Measurements from ENCODE around the gene TMEM108. TPM values are rescaled to one million over a fixed set of nuclear protein-coding genes. Genes with fewer than 3 reads are reported as not detected.

Gene TMEM108
- polyA plus RNA-seq, 1 donor (not counting 4 experiments of a cell fraction or from before 2014, with no cell fraction given): not detected

DNA sequence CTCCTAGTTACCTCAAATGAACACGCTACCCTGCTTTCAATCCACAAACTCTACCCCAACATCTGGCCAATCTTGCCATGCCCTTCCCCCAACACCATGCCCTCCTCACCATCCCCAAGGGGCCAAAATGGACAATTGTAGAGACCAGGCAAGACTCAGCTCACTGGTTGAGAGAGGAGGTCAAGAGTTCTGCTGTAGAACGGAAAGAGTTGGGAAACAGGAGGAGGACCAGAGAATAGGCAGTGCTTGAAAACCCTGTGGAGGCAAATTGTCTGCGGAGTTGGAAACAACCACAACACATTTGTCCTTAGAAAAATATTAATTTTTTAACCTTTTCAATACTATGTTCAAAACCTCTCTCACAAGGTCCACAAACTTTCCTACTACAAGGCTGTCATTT, 232.9 kb downstream of the TMEM108 start:
- DNase-seq (ENCODE audit: low read depth, low spot score) (no peak), FAIRE-seq (no peak)
- Histone ChIP-seq H3K79me2 (ENCODE audit: control insufficient read depth, insufficient read depth, low read length) (no peaks in the 10 kb centered on the region), H3K9me1 (ENCODE audit: control insufficient read depth, extremely low read depth, insufficient read depth, low read length) (no peaks in the 10 kb centered on the region), H3K4me2 (ENCODE audit: control insufficient read depth, extremely low read depth, insufficient read depth, low read depth, low read length) (no peak overlapping the region), H3K36me3 (ENCODE audit: control insufficient read depth in 2 of 2, extremely low read depth in 1 of 2, insufficient read depth in 2 of 2, low read length in 2 of 2) (no peaks in the 10 kb centered on the region), H3K27me3 (ENCODE audit: control insufficient read depth, extremely low read depth, insufficient read depth, low read length) (no peaks in the 10 kb centered on the region), H3K27ac (ENCODE audit: control insufficient read depth, insufficient read depth, low read length) (no peak overlapping the region), H3K4me3 (ENCODE audit: control insufficient read depth in 2 of 3, extremely low read depth in 1 of 3, insufficient read depth in 2 of 3, low read depth in 1 of 3, low read length in 3 of 3) (no peak overlapping the region), H2AFZ (ENCODE audit: control insufficient read depth, low read length) (no peak overlapping the region), H3K9me3 (ENCODE audit: control insufficient read depth, low read depth, low read length) (no peaks in the 10 kb centered on the region), H3K9ac (ENCODE audit: control insufficient read depth, extremely low read depth, insufficient read depth, low read length) (no peak overlapping the region), H4K20me1 (ENCODE audit: control insufficient read depth, extremely low read depth, insufficient read depth, low read length) (no peaks in the 10 kb centered on the region), H3K4me1 (ENCODE audit: control insufficient read depth, extremely low read depth, insufficient read depth, low read length) (no peaks in the 10 kb centered on the region)
- dilution Hi-C loops (cut with MboI; ENCODE audit: extremely low pct_ligation_motif_present, low sequenced_read_pairs): no loop called here
- TF ChIP-seq EZH2 (IDR thresholded peaks at IDR 0.05; ENCODE audit: low read length): no peak
- TF ChIP-seq, protein P1, sequence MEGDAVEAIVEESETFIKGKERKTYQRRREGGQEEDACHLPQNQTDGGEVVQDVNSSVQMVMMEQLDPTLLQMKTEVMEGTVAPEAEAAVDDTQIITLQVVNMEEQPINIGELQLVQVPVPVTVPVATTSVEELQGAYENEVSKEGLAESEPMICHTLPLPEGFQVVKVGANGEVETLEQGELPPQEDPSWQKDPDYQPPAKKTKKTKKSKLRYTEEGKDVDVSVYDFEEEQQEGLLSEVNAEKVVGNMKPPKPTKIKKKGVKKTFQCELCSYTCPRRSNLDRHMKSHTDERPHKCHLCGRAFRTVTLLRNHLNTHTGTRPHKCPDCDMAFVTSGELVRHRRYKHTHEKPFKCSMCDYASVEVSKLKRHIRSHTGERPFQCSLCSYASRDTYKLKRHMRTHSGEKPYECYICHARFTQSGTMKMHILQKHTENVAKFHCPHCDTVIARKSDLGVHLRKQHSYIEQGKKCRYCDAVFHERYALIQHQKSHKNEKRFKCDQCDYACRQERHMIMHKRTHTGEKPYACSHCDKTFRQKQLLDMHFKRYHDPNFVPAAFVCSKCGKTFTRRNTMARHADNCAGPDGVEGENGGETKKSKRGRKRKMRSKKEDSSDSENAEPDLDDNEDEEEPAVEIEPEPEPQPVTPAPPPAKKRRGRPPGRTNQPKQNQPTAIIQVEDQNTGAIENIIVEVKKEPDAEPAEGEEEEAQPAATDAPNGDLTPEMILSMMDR (optimal IDR thresholded peaks at IDR 0.05 in 1 of 3, IDR thresholded peaks at IDR 0.05 in 1 of 3, conservative IDR thresholded peaks at IDR 0.05 in 1 of 3; ENCODE audit: extremely low read depth in 1 of 3, insufficient read depth in 2 of 3, low read length in 3 of 3): no peak

DNA sequence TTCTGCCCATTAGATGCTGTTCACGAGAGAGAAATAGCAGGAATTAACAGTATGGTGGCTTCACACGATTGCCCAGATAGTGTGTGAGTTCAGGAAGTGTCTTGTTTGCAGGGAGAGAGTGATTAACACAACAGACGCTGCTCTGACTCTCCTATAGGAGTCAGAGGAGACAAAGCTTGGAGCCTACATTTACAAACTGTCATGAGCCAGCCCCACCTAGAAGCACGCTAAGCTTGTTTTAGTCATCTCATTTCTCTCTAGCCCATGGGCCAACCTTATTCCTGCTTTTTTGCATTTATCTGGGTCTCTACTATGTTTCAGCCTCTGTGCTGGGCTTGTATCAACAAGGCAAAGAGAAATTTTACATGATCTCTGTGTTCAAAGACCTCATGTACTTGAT, 233.3 kb downstream of the TMEM108 start:
- Histone ChIP-seq H3K4me1 (ENCODE audit: control insufficient read depth, extremely low read depth, insufficient read depth, low read length) (no peaks in the 10 kb centered on the region), H3K9me1 (ENCODE audit: control insufficient read depth, extremely low read depth, insufficient read depth, low read length) (no peaks in the 10 kb centered on the region), H3K9ac (ENCODE audit: control insufficient read depth, extremely low read depth, insufficient read depth, low read length) (no peak overlapping the region), H3K4me2 (ENCODE audit: control insufficient read depth, extremely low read depth, insufficient read depth, low read depth, low read length) (no peak overlapping the region), H3K9me3 (ENCODE audit: control insufficient read depth, low read depth, low read length) (no peaks in the 10 kb centered on the region), H3K79me2 (ENCODE audit: control insufficient read depth, insufficient read depth, low read length) (no peaks in the 10 kb centered on the region), H3K36me3 (ENCODE audit: control insufficient read depth in 2 of 2, extremely low read depth in 1 of 2, insufficient read depth in 2 of 2, low read length in 2 of 2) (no peaks in the 10 kb centered on the region), H3K4me3 (ENCODE audit: control insufficient read depth in 2 of 3, extremely low read depth in 1 of 3, insufficient read depth in 2 of 3, low read depth in 1 of 3, low read length in 3 of 3) (no peak overlapping the region), H4K20me1 (ENCODE audit: control insufficient read depth, extremely low read depth, insufficient read depth, low read length) (no peaks in the 10 kb centered on the region), H2AFZ (ENCODE audit: control insufficient read depth, low read length) (no peak overlapping the region), H3K27ac (ENCODE audit: control insufficient read depth, insufficient read depth, low read length) (no peak overlapping the region), H3K27me3 (ENCODE audit: control insufficient read depth, extremely low read depth, insufficient read depth, low read length) (no peaks in the 10 kb centered on the region)
- DNase-seq (ENCODE audit: low read depth, low spot score) (no peak), FAIRE-seq (peak; percentile 13)
- dilution Hi-C loops (cut with MboI; ENCODE audit: extremely low pct_ligation_motif_present, low sequenced_read_pairs): no loop called here
- TF ChIP-seq, protein P1 (optimal IDR thresholded peaks at IDR 0.05 in 1 of 3, IDR thresholded peaks at IDR 0.05 in 1 of 3, conservative IDR thresholded peaks at IDR 0.05 in 1 of 3; ENCODE audit: extremely low read depth in 1 of 3, insufficient read depth in 2 of 3, low read length in 3 of 3): peak in 1 of 3 experiments; percentile 10
- TF ChIP-seq EZH2 (IDR thresholded peaks at IDR 0.05; ENCODE audit: low read length): no peak

Measured in keratinocyte (primary cell).